GM20431 (cell line): ENCODE measurements around the gene MOB3B.
"Not testable (repeated sequence)": the region's sequence is repeated elsewhere in the genome, so short reads cannot be mapped to it uniquely, and the experiment has no call there.

ENCODE experiments used
- in situ Hi-C: fragments of 300-500 bp; cut with MseI, MboI; formaldehyde crosslinking; loops from one replicate; pipeline ENCODE4 v1.15.0; 2020; ENCODE audit warnings: low sequenced_read_pairs; ENCODE audit not compliant: unreplicated experiment

The MOB3B gene

GRCh38 chr9:27429917-27430316, 99.7 kb downstream of the MOB3B start:
- in situ Hi-C loops = no loop called here

DNA sequence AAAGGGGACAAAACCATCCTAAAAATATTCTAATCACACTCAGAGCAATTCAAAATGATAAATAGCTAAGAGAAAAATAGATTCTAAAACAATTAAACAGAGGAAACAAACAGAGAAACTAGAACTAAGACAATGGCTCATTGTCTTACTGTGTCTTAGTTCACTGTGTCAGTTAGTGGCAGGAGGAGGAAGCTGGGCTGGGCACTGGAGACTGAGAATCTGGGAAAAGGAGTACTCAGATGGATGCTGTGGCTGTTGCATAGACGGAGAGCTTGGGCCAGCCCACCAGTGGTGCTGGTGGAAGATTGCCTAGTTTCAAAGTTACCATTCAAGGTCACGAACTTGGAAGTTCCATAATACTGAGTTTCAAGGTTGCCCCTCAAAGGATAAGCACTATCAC, 100.2 kb downstream of the MOB3B start:
- in situ Hi-C loops = no loop called here

- in situ Hi-C loops = no loop called here
Observed at GRCh38 chr9:27428551-27428950, 101.1 kb downstream of the MOB3B start.

- in situ Hi-C loops = no loop called here
Observed at GRCh38 chr9:27427272-27427643, 102.4 kb downstream of the MOB3B start.

DNA sequence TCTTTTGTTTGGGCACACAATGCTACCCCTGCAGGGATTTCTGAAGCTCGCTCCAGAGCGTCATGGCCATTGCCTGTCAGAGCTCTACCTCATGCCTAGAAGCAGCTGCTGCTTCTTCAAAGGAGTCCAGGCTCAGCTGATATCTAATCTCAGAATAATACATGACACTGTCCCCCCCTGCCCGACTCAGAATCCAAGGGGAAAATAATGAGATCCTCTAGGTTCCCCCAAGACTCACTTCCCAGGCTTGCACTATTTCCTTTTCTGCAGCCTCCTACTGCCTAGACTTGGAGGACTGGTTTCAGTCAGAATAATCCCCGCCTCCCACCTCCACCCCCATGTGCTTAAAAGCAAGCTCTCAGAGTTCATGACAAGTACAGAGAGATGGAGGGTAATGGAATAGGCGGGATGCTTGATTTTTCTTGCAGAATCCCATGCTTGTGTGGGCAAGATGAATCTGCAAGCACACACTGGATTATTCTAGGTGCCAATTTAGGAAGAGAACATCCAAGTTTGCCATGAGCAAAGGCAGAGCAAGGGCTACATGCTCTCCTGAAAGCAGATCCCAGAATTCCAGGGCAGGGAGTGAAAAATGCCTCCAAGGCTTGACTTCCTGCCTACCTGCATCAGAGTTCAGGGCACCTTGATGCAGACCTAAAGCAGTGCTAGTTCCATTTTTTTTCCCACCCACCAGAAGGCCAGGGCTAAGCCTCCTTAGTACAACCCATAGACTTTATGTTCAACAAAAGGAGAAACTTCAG, 102.9 kb downstream of the MOB3B start:
- in situ Hi-C loops = no loop called here

DNA sequence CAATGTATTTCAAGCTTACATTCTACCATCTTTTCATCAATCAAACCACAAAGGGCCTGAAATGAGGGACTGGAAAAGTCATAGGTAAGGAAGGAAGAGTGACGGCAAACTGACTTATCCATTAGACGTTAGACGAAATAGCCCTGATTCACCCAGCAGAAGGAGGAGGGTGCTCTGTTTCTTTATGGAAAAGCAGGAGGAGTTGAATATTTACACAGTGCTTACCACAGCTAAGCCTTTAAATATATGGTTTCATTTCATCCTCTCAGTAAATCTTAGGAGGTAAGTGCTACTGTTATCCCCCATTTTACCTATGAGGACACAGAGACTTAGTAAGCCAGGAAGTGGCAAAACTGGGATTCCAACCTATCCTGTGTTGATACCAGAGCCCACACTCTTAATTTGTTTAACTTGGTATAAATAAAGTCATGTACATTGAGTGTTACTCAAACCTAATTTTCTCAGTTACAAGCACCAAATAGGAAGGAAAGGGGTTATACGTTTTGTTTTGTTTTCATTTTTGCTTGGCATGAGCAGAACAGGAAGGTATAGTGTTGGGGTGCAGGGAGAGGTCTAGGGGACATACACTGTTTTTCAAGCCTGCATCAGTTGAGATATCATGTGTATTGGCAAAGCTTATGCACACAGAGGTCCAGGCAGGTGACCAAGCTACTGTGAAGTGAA, 103.6 kb downstream of the MOB3B start:
- in situ Hi-C loops = no loop called here

GRCh38 chr9:27423915-27424710, 105.5 kb downstream of the MOB3B start:
- in situ Hi-C loops = no loop called here

- in situ Hi-C loops = no loop called here
Observed at GRCh38 chr9:27422279-27422834, 107.3 kb downstream of the MOB3B start.

- in situ Hi-C loops = no loop called here
Observed at GRCh38 chr9:27421577-27421976, 108.0 kb downstream of the MOB3B start.

- in situ Hi-C loops = not testable (repeated sequence)
Observed at GRCh38 chr9:27419558-27419957, 110.1 kb downstream of the MOB3B start.

DNA sequence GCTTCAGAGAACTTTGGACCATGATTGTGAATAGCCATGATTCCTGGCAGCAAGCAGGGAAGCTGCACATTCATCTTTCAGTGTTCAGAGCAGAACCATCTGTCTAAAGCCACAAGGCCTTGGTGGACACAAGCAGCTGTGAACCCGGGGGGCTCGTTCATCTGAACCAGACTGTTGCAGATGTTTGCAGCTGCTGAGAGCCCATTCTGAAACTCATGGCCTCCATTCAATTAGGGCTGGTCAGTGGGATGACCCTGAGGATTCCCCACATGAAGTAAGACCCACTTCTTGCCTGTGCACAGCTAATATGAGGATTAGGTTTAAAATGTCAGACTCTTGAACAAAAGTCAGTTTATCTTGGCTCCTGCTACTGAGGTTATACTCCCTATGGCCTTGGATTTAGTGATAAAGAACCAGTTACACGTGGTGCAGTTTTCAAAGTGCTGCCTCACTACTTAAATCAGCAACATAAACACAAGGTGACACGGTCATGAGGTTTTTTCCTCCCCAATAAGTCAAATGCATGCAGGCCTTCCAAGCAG, 115.3 kb downstream of the MOB3B start:
- in situ Hi-C loops = no loop called here

GRCh38 chr9:27413511-27414219, 115.9 kb downstream of the MOB3B start:
- in situ Hi-C loops = no loop called here

DNA sequence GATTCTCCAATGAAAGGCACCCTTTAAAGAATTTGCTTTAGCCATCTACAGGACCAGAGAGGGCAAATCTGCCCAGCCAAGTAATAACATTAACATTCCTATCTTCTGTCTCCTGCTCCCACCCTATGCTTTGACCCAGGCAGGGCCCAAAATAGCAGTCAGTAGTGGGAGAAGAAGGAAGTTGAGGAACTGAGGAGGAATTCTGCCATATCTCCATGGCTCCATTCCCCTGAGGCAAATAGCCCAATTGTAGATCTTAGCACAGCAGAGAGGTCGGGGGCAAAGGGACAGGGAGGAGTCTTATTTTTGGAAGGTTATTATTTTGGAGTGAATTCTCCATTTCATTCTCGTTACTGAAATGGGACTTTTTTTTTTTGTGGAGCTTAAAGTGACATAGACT, 116.7 kb downstream of the MOB3B start:
- in situ Hi-C loops = no loop called here

GRCh38 chr9:27412081-27412480, 117.5 kb downstream of the MOB3B start:
- in situ Hi-C loops = no loop called here

DNA sequence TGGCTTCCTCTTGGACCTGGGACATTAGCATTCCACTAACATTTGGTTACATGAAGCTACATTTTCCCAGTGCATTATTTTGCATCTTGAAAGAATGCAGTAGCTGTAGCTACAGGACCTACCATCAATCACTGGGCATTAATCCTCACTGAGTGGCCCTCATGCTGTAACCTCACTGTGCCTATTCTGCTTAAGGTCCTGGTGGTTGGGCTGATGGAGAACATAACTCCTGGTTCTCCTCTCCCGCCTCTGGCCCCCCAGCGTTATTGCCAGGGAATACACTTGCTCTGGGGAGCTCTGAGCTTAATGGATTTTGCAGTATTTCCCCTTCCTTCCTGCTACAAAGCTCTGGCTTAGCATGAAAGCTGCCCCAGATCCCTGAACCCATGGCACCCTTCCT, 121.1 kb downstream of the MOB3B start:
- in situ Hi-C loops = no loop called here

DNA sequence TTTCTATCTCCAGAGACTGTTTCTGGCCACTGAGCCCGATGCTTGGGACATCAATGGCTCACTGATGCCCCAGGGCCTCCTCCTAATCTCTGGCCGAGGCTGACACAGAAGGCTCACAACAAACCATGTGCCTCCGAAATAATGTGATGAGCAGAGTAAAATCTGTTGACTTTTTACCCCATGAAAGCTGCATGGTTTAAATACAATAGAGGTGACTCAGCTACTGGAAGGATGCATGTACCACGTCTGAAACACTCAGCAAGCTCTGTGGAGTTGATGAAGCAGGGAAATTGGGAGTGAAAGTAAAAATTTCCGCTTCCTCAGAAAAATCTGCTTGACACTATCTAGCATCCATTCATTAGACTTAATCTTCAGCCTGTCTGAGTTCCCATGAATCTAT, 121.6 kb downstream of the MOB3B start:
- in situ Hi-C loops = no loop called here

GRCh38 chr9:27407491-27407890, 122.1 kb downstream of the MOB3B start:
- in situ Hi-C loops = no loop called here

- in situ Hi-C loops = no loop called here
Observed at GRCh38 chr9:27404661-27405060, 125.0 kb downstream of the MOB3B start.

- in situ Hi-C loops = no loop called here
Observed at GRCh38 chr9:27402626-27403025, 127.0 kb downstream of the MOB3B start.

GRCh38 chr9:27400334-27400880, 129.2 kb downstream of the MOB3B start:
- in situ Hi-C loops = no loop called here
